ENCODE data around the gene AHRR. TPM values are rescaled to one million over a fixed set of nuclear protein-coding genes. Genes with fewer than 3 reads are reported as not detected.

Gene AHRR
- total RNA-seq, 4 donors from 2014 or later: 0.26 to 9.1 (median 6.6) TPM; not detected in 1

GRCh38 chr5:353612-354580 lies 32.4 kb downstream of the AHRR start:
- TF ChIP-seq POLR2A (IDR thresholded peaks at IDR 0.05): no peak
- TF ChIP-seq, protein P1, sequence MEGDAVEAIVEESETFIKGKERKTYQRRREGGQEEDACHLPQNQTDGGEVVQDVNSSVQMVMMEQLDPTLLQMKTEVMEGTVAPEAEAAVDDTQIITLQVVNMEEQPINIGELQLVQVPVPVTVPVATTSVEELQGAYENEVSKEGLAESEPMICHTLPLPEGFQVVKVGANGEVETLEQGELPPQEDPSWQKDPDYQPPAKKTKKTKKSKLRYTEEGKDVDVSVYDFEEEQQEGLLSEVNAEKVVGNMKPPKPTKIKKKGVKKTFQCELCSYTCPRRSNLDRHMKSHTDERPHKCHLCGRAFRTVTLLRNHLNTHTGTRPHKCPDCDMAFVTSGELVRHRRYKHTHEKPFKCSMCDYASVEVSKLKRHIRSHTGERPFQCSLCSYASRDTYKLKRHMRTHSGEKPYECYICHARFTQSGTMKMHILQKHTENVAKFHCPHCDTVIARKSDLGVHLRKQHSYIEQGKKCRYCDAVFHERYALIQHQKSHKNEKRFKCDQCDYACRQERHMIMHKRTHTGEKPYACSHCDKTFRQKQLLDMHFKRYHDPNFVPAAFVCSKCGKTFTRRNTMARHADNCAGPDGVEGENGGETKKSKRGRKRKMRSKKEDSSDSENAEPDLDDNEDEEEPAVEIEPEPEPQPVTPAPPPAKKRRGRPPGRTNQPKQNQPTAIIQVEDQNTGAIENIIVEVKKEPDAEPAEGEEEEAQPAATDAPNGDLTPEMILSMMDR (IDR thresholded peaks at IDR 0.05): no peak
- Histone ChIP-seq H3K4me1 (no peaks in the 10 kb centered on the region), H3K36me3 (no peaks in the 10 kb centered on the region), H3K27ac (no peak overlapping the region), H3K27me3 (no peaks in the 10 kb centered on the region), H3K9me3 (no peaks in the 10 kb centered on the region), H3K4me3 (no peak overlapping the region)
- intact Hi-C loops (cut with DNase I; ENCODE audit: low total_unique reads): no loop called here
- DNase-seq: no peak

GRCh38 chr5:354581-355378 lies 33.3 kb downstream of the AHRR start:
- intact Hi-C loops (cut with DNase I; ENCODE audit: low total_unique reads): no loop called here
- Histone ChIP-seq H3K9me3 (no peaks in the 10 kb centered on the region), H3K4me3 (no peak overlapping the region), H3K27me3 (no peaks in the 10 kb centered on the region), H3K36me3 (no peaks in the 10 kb centered on the region), H3K4me1 (no peaks in the 10 kb centered on the region), H3K27ac (no peak overlapping the region)
- no peak for DNase-seq
- TF ChIP-seq, protein P1 (IDR thresholded peaks at IDR 0.05): no peak

GRCh38 chr5:355379-355935 lies 33.9 kb downstream of the AHRR start:
- no peaks in the 10 kb centered on the region for H3K36me3 ChIP-seq
- H3K4me1 ChIP-seq: no peaks in the 10 kb centered on the region
- no peak overlapping the region for H3K4me3 ChIP-seq
- H3K9me3 ChIP-seq: no peaks in the 10 kb centered on the region
- no peak for TF ChIP-seq POLR2A (IDR thresholded peaks at IDR 0.05)
- TF ChIP-seq, protein P1 (IDR thresholded peaks at IDR 0.05): no peak
- intact Hi-C loops (cut with DNase I; ENCODE audit: low total_unique reads): no loop called here
- no peaks in the 10 kb centered on the region for H3K27me3 ChIP-seq
- DNase-seq: no peak
- no peak overlapping the region for H3K27ac ChIP-seq

GRCh38 chr5:355958-356357 lies 34.4 kb downstream of the AHRR start:
- Histone ChIP-seq H3K27ac (no peak overlapping the region), H3K4me3 (no peak overlapping the region)

More at GRCh38 chr5:355958-356357, 34.4 kb downstream of the AHRR start:
- Histone ChIP-seq H3K36me3 (no peaks in the 10 kb centered on the region), H3K9me3 (no peaks in the 10 kb centered on the region), H3K27me3 (no peaks in the 10 kb centered on the region), H3K4me1 (no peaks in the 10 kb centered on the region)
- intact Hi-C loops (cut with DNase I; ENCODE audit: low total_unique reads): no loop called here
- TF ChIP-seq, protein P1 (IDR thresholded peaks at IDR 0.05): no peak
- TF ChIP-seq POLR2A (IDR thresholded peaks at IDR 0.05): no peak
- DNase-seq: no peak
